ENCODE data around the gene CDC40. TPM values are rescaled to one million over a fixed set of nuclear protein-coding genes. Genes with fewer than 3 reads are reported as not detected.

The CDC40 gene
- total and polyA plus RNA-seq, 9 of the 15 experiments (the other 6 are each of a cell fraction or from before 2014, with no cell fraction given), result 9.7 to 26.3 (median 15.7) TPM

GRCh38 chr6:110216140-110216539, 35.9 kb downstream of the CDC40 start (continued):
- TF ChIP-seq RNF219 (CRISPR knock-in tag; IDR thresholded peaks at IDR 0.05), result no peak
- no peak for TF ChIP-seq JUNB (CRISPR knock-in tag; conservative IDR thresholded peaks at IDR 0.05)
- no peak for TF ChIP-seq RBM15 (IDR thresholded peaks at IDR 0.05; ENCODE audit: insufficient read depth, low read length)
- no peak for TF ChIP-seq POLR2B (IDR thresholded peaks at IDR 0.05; ENCODE audit: low read depth, partially characterized antibody)
- no peak for TF ChIP-seq TFAP4 (CRISPR knock-in tag; IDR thresholded peaks at IDR 0.05; ENCODE audit: borderline replicate concordance)
- TF ChIP-seq HNRNPUL1 (IDR thresholded peaks at IDR 0.05; ENCODE audit: low read length), result no peak
- no peak for TF ChIP-seq NRF1 (conservative IDR thresholded peaks at IDR 0.05 in 1 of 2, IDR thresholded peaks at IDR 0.05 in 1 of 2)
- TF ChIP-seq CBFB (CRISPR knock-in tag; IDR thresholded peaks at IDR 0.05), result no peak
- no peak for TF ChIP-seq SMARCA4 (IDR thresholded peaks at IDR 0.05)

GRCh38 chr6:110217266-110217665, 37.0 kb downstream of the CDC40 start:
- no peak for ATAC-seq
- TF ChIP-seq ID3 (CRISPR knock-in tag; IDR thresholded peaks at IDR 0.05) (no peak), ID3 (tag; IDR thresholded peaks at IDR 0.05) (no peak), RBM17 (IDR thresholded peaks at IDR 0.05; ENCODE audit: borderline replicate concordance, low read depth, low read length) (no peak), ZNF12 (CRISPR knock-in tag; IDR thresholded peaks at IDR 0.05) (no peak), ZBTB49 (CRISPR knock-in tag; IDR thresholded peaks at IDR 0.05; ENCODE audit: borderline replicate concordance) (no peak), ZNF668 (CRISPR knock-in tag; IDR thresholded peaks at IDR 0.05) (no peak), ZNF778 (CRISPR knock-in tag; IDR thresholded peaks at IDR 0.05) (no peak), KLF10 (CRISPR knock-in tag; IDR thresholded peaks at IDR 0.05) (no peak), GATAD2A (IDR thresholded peaks at IDR 0.05) (no peak)

More at GRCh38 chr6:110217266-110217665, 37.0 kb downstream of the CDC40 start:
- Histone ChIP-seq H3K79me2 (ENCODE audit: control insufficient read depth, insufficient read depth, low read length) (no peaks in the 10 kb centered on the region), H3K4me3 (no peak overlapping the region), H3K4me1 (replicated peaks in 1 of 2; ENCODE audit: control insufficient read depth in 2 of 2, insufficient read depth in 2 of 2, low read length in 2 of 2) (no peaks in the 10 kb centered on the region), H3K27me3 (ENCODE audit: control insufficient read depth in 2 of 2, insufficient read depth in 2 of 2, low read length in 2 of 2) (no peaks in the 10 kb centered on the region), H3K4me2 (ENCODE audit: insufficient read depth, low read length) (no peak overlapping the region), H2AFZ (ENCODE audit: low read depth, low read length) (no peak overlapping the region), H3K9me3 (replicated peaks; ENCODE audit: control insufficient read depth, insufficient read depth, low read depth, low read length) (no peaks in the 10 kb centered on the region), H3K9me1 (ENCODE audit: control insufficient read depth, insufficient read depth, low read length) (no peaks in the 10 kb centered on the region), H4K20me1 (replicated peaks; ENCODE audit: control insufficient read depth, insufficient read depth, low read length) (no peaks in the 10 kb centered on the region), H3K27ac (ENCODE audit: extremely low read depth, low read depth, low read length) (no peak overlapping the region), H3K36me3 (ENCODE audit: control insufficient read depth, insufficient read depth, low read length) (peaks cover 53% of the 10 kb centered on the region), H3K9ac (ENCODE audit: insufficient read depth in 1 of 2, low read depth in 2 of 2, low read length in 2 of 2) (no peak overlapping the region)
- 63% methylated on average over 2 of the region's 2 CpGs for WGBS (ENCODE audit: insufficient coverage, low coverage, missing lambda C conversion rate)
- DNase-seq (ENCODE audit: extremely low read depth in 1 of 4, low spot score in 3 of 4) (no peak), FAIRE-seq (no peak)
- ChIA-PET CTCF (ENCODE audit: low intra/inter-chr PET ratio) (no interaction called here), POLR2A (interaction anchor here (0.9 to 1.9 kb wide), 4 partner anchors 9 to 21 kb away, joined by 3 read pairs; no protein-coding TSS in a partner anchor)
- intact Hi-C loops (cut with micrococcal nuclease), result no loop called here
- in situ Hi-C loops (cut with MboI), result no loop called here
- BruUV-seq (replicated peaks), result no TSS peak
